Vagina (tissue), 2 donors: ENCODE measurements around the gene WDR87. TPM values are rescaled to one million over a fixed set of nuclear protein-coding genes. Genes with fewer than 3 reads are reported as not detected.
A peak's percentile ranks its signal among the peaks of the same experiment; 100 is the strongest.

Experiments
- DNase-seq, 2 donors: peaks; one replicate each; pipeline ENCODE4 v3.0.0-alpha.2; 2017; ENCODE audit errors: extremely low spot score in 2 of 2
- H3K27ac ChIP-seq: fragments of 200-600 bp; sonication (generic); one replicate; pipeline ENCODE4 v1.5.1; 2019
- H3K27me3 ChIP-seq: fragments of 200-600 bp; sonication (generic); one replicate; pipeline ENCODE4 v1.5.1; 2019
- H3K36me3 ChIP-seq, 2 donors: fragments of 200-600 bp; sonication (generic); one replicate each; pipeline ENCODE4 v1.5.1; 2017 to 2019
- H3K4me1 ChIP-seq: fragments of 200-600 bp; sonication (generic); one replicate; pipeline ENCODE4 v1.5.1; 2019
- H3K4me3 ChIP-seq, 2 donors: fragments of 200-600 bp; sonication (generic); 1 replicate in 1 of 2; 2 replicates in 1 of 2; pipeline ENCODE4 v1.5.1; 2016 to 2019
- H3K9me3 ChIP-seq: fragments of 200-600 bp; sonication (generic); one replicate; pipeline ENCODE4 v1.5.1; 2019
- CTCF ChIP-seq, 3 experiments: fragments of 450-650 bp in 2 of 3; fragments of 200-600 bp in 1 of 3; sonication (generic) in 1 of 3; IDR thresholded peaks; one replicate each; pipeline ENCODE4 v1.5.1; 2017 to 2019; ENCODE audit warnings: antibody characterized with exemption in 3 of 3, mild to moderate bottlenecking in 2 of 3, moderate library complexity in 2 of 3
- POLR2A ChIP-seq, 2 donors: fragments of 450-650 bp; IDR thresholded peaks; one replicate each; pipeline ENCODE4 v1.6.1; 2017; ENCODE audit warnings: antibody characterized with exemption in 2 of 2, mild to moderate bottlenecking in 2 of 2, moderate library complexity in 2 of 2
- POLR2AphosphoS5 ChIP-seq, 2 donors: sonication (generic); formaldehyde crosslinking; IDR thresholded peaks; one replicate each; pipeline ENCODE4 v1.9.0; 2017; ENCODE audit warnings: antibody characterized with exemption in 2 of 2, mild to moderate bottlenecking in 2 of 2, low read depth in 1 of 2; ENCODE audit not compliant: insufficient read depth in 1 of 2
- intact Hi-C: fragments of 100-400 bp; cut with DNase I; formaldehyde crosslinking; loops from one replicate; pipeline ENCODE4 v1.15.1; 2023
- total RNA-seq: library from RNA; depleted of rRNA; stranded (reverse); fragments of >200 nt; gene quantifications from one replicate; pipeline ENCODE4 v1.2.3, GENCODE V29; 2016

WDR87 gene
- not detected for total RNA-seq

GRCh38 chr19:37905946-37906868 is at the start of gene WDR87:
WDR87 (minus strand) TSS chr19:37906594; CDS start chr19:37898239, 8,355 bp downstream.
- no peaks in the 10 kb centered on the region for H3K9me3 ChIP-seq
- H3K27ac ChIP-seq, result peak within 1 kb of the TSS; percentile 72
- TF ChIP-seq POLR2AphosphoS5 (IDR thresholded peaks at IDR 0.05; ENCODE audit: insufficient read depth in 1 of 2, low read depth in 1 of 2) (no peak), CTCF (IDR thresholded peaks at IDR 0.05) (no peak), POLR2A (IDR thresholded peaks at IDR 0.05) (no peak)
- H3K36me3 ChIP-seq, result no peaks in the 10 kb centered on the region
- peak within 1 kb of the TSS; percentile 69 to 77 for H3K4me3 ChIP-seq
- intact Hi-C loops, result loop anchor here (10.0 kb wide), 1 partner anchor 319 kb away; the partner anchor contains the start of gene DPF1
- H3K27me3 ChIP-seq, result no peaks in the 10 kb centered on the region
- peaks cover 16% of the 10 kb centered on the region for H3K4me1 ChIP-seq
- no peak for DNase-seq

GRCh38 chr19:37955986-37956385 is 49.6 kb upstream of the WDR87 start:
- intact Hi-C loops, result no loop called here
- TF ChIP-seq POLR2AphosphoS5 (IDR thresholded peaks at IDR 0.05; ENCODE audit: insufficient read depth in 1 of 2, low read depth in 1 of 2) (no peak), CTCF (IDR thresholded peaks at IDR 0.05) (no peak), POLR2A (IDR thresholded peaks at IDR 0.05) (no peak)
- Histone ChIP-seq H3K4me1 (no peaks in the 10 kb centered on the region), H3K27me3 (no peaks in the 10 kb centered on the region), H3K27ac (no peak overlapping the region), H3K4me3 (no peak overlapping the region), H3K36me3 (no peaks in the 10 kb centered on the region), H3K9me3 (no peaks in the 10 kb centered on the region)
- DNase-seq, result no peak

- no peak overlapping the region for H3K4me3 ChIP-seq
- H3K9me3 ChIP-seq, result no peaks in the 10 kb centered on the region
- TF ChIP-seq CTCF (IDR thresholded peaks at IDR 0.05) (no peak), POLR2AphosphoS5 (IDR thresholded peaks at IDR 0.05; ENCODE audit: insufficient read depth in 1 of 2, low read depth in 1 of 2) (no peak), POLR2A (IDR thresholded peaks at IDR 0.05) (no peak)
- H3K27me3 ChIP-seq, result no peaks in the 10 kb centered on the region
- no peak overlapping the region for H3K27ac ChIP-seq
- no peak for DNase-seq
- no peaks in the 10 kb centered on the region for H3K36me3 ChIP-seq
- intact Hi-C loops, result no loop called here
- H3K4me1 ChIP-seq, result no peaks in the 10 kb centered on the region
These were observed 48.1 kb upstream of the WDR87 start for GRCh38 chr19:37954421-37954874.

- no peak for TF ChIP-seq POLR2AphosphoS5 (IDR thresholded peaks at IDR 0.05; ENCODE audit: insufficient read depth in 1 of 2, low read depth in 1 of 2)
- TF ChIP-seq POLR2A (IDR thresholded peaks at IDR 0.05), result no peak
- no peak for TF ChIP-seq CTCF (IDR thresholded peaks at IDR 0.05)
- intact Hi-C loops, result no loop called here
- Histone ChIP-seq H3K27ac (no peak overlapping the region), H3K4me3 (no peak overlapping the region), H3K9me3 (no peaks in the 10 kb centered on the region), H3K4me1 (no peaks in the 10 kb centered on the region), H3K36me3 (no peaks in the 10 kb centered on the region), H3K27me3 (no peaks in the 10 kb centered on the region)
- no peak for DNase-seq
These were observed 47.5 kb upstream of the WDR87 start for GRCh38 chr19:37953918-37954303.
